Measurements from ENCODE around the gene PPP1R27. TPM values are rescaled to one million over a fixed set of nuclear protein-coding genes. Genes with fewer than 3 reads are reported as not detected.
A peak's percentile ranks its signal among the peaks of the same experiment; 100 is the strongest.

Gene PPP1R27
- total and polyA plus RNA-seq, 9 of the 15 experiments (the other 6 are each of a cell fraction or from before 2014, with no cell fraction given) = 0.29 to 6.9 (median 1.5) TPM; not detected in 2

- TF ChIP-seq, protein P1, sequence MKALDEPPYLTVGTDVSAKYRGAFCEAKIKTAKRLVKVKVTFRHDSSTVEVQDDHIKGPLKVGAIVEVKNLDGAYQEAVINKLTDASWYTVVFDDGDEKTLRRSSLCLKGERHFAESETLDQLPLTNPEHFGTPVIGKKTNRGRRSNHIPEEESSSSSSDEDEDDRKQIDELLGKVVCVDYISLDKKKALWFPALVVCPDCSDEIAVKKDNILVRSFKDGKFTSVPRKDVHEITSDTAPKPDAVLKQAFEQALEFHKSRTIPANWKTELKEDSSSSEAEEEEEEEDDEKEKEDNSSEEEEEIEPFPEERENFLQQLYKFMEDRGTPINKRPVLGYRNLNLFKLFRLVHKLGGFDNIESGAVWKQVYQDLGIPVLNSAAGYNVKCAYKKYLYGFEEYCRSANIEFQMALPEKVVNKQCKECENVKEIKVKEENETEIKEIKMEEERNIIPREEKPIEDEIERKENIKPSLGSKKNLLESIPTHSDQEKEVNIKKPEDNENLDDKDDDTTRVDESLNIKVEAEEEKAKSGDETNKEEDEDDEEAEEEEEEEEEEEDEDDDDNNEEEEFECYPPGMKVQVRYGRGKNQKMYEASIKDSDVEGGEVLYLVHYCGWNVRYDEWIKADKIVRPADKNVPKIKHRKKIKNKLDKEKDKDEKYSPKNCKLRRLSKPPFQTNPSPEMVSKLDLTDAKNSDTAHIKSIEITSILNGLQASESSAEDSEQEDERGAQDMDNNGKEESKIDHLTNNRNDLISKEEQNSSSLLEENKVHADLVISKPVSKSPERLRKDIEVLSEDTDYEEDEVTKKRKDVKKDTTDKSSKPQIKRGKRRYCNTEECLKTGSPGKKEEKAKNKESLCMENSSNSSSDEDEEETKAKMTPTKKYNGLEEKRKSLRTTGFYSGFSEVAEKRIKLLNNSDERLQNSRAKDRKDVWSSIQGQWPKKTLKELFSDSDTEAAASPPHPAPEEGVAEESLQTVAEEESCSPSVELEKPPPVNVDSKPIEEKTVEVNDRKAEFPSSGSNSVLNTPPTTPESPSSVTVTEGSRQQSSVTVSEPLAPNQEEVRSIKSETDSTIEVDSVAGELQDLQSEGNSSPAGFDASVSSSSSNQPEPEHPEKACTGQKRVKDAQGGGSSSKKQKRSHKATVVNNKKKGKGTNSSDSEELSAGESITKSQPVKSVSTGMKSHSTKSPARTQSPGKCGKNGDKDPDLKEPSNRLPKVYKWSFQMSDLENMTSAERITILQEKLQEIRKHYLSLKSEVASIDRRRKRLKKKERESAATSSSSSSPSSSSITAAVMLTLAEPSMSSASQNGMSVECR (CRISPR knock-in tag; IDR thresholded peaks at IDR 0.05) = no peak
- TF ChIP-seq PCBP1 (IDR thresholded peaks at IDR 0.05; ENCODE audit: low read depth, low read length, poor library complexity, severe bottlenecking) (peak; percentile 12), NCOA4 (IDR thresholded peaks at IDR 0.05; ENCODE audit: partially characterized antibody) (no peak), HNRNPL (IDR thresholded peaks at IDR 0.05; ENCODE audit: low read depth, low read length) (peak; percentile 80; the same call in 1 of the 2 replicates), NCOR1 (IDR thresholded peaks at IDR 0.05) (peak; percentile 30), RBFOX2 (IDR thresholded peaks at IDR 0.05; ENCODE audit: low read depth, low read length) (peak; percentile 79), E2F6 (IDR thresholded peaks at IDR 0.05; ENCODE audit: borderline replicate concordance in 1 of 2, extremely low read depth in 1 of 2, insufficient read depth in 1 of 2, insufficient read length in 1 of 2, low read depth in 1 of 2, low read length in 1 of 2, poor library complexity in 1 of 2, severe bottlenecking in 1 of 2) (peak in 1 of 2 experiments; percentile 19), KAT8 (IDR thresholded peaks at IDR 0.05; ENCODE audit: low read depth) (no peak), CUX1 (CRISPR knock-in tag; IDR thresholded peaks at IDR 0.05) (no peak), CBFB (CRISPR knock-in tag; IDR thresholded peaks at IDR 0.05) (0 out of 2 replicates have a peak, but pooled peaks have one; percentile 10), CREM (IDR thresholded peaks at IDR 0.05; ENCODE audit: low read depth) (0 out of 2 replicates have a peak, but pooled peaks have one; percentile 13), ZNF174 (CRISPR knock-in tag; IDR thresholded peaks at IDR 0.05) (no peak), GTF2E2 (tag; IDR thresholded peaks at IDR 0.05) (no peak), C11orf30 (IDR thresholded peaks at IDR 0.05; ENCODE audit: low read depth) (no peak)
These were observed 32.5 kb upstream of the PPP1R27 start (continued) for GRCh38 chr17:81867170-81867990.
